ENCODE data around the gene PLD1.

PLD1 gene

DNA sequence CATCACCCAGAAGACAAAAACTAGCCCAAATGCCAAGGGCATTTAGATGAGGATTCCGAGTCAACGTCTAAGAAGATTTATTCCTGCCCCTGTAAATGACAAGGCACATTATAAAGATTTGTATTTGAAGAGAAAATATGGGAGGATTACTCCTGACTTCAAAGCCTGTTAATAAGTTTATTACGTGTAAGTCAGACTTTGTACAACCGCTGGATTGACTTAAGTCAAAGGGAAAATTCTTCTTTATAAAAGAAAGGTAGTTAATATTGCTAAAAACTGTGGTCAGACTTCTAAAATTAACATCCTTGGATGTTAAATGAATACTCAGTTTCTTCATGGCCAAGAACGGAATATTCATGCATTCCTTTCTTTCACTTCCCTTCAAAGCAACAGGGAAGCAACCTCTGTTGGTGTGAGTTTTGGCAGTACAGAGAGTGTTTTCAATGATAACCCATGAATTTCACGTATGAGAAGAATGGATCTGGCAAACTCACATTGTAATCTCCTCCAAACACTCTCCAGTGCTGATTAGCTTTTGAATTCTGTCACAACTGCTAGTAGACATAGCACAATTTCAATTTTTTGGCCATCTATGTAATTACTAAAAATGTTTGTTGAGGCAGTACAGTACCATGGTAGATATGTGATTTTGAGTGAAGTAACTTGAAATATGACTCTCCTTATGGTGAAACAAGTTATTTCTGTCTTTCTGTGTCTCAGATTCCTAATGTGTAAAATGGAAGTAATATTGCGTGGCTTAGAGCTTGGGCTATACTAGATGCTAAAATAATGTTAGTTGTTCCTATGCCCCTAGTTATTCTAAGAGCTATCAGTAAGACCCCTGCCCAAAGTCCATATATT is 62.0 kb downstream of the PLD1 start:
- TF ChIP-seq SIN3A (IDR thresholded peaks at IDR 0.05; ENCODE audit: borderline replicate concordance, insufficient read depth, low read length) (no peak), FOXP2 (optimal IDR thresholded peaks at IDR 0.05; ENCODE audit: borderline replicate concordance, extremely low read depth, extremely low read length, insufficient read depth) (no peak), POLR2AphosphoS5 (IDR thresholded peaks at IDR 0.05; ENCODE audit: low read depth, low read length) (no peak), TAF1 (IDR thresholded peaks at IDR 0.05; ENCODE audit: borderline replicate concordance, insufficient read depth, low read length) (no peak)
- TF ChIP-seq, protein P1, sequence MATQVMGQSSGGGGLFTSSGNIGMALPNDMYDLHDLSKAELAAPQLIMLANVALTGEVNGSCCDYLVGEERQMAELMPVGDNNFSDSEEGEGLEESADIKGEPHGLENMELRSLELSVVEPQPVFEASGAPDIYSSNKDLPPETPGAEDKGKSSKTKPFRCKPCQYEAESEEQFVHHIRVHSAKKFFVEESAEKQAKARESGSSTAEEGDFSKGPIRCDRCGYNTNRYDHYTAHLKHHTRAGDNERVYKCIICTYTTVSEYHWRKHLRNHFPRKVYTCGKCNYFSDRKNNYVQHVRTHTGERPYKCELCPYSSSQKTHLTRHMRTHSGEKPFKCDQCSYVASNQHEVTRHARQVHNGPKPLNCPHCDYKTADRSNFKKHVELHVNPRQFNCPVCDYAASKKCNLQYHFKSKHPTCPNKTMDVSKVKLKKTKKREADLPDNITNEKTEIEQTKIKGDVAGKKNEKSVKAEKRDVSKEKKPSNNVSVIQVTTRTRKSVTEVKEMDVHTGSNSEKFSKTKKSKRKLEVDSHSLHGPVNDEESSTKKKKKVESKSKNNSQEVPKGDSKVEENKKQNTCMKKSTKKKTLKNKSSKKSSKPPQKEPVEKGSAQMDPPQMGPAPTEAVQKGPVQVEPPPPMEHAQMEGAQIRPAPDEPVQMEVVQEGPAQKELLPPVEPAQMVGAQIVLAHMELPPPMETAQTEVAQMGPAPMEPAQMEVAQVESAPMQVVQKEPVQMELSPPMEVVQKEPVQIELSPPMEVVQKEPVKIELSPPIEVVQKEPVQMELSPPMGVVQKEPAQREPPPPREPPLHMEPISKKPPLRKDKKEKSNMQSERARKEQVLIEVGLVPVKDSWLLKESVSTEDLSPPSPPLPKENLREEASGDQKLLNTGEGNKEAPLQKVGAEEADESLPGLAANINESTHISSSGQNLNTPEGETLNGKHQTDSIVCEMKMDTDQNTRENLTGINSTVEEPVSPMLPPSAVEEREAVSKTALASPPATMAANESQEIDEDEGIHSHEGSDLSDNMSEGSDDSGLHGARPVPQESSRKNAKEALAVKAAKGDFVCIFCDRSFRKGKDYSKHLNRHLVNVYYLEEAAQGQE (IDR thresholded peaks at IDR 0.05; ENCODE audit: insufficient read depth in 1 of 2, low read depth in 2 of 2, low read length in 2 of 2) = no peak

GRCh38 chr3:171747223-171747920 is 62.9 kb downstream of the PLD1 start:
- TF ChIP-seq TAF1 (IDR thresholded peaks at IDR 0.05; ENCODE audit: borderline replicate concordance, insufficient read depth, low read length) (no peak), POLR2AphosphoS5 (IDR thresholded peaks at IDR 0.05; ENCODE audit: low read depth, low read length) (no peak), FOXP2 (optimal IDR thresholded peaks at IDR 0.05; ENCODE audit: borderline replicate concordance, extremely low read depth, extremely low read length, insufficient read depth) (no peak), SIN3A (IDR thresholded peaks at IDR 0.05; ENCODE audit: borderline replicate concordance, insufficient read depth, low read length) (no peak)
- TF ChIP-seq, protein P1 (IDR thresholded peaks at IDR 0.05; ENCODE audit: insufficient read depth in 1 of 2, low read depth in 2 of 2, low read length in 2 of 2) = no peak

GRCh38 chr3:171745577-171746319 is 64.5 kb downstream of the PLD1 start:
- no peak for TF ChIP-seq FOXP2 (optimal IDR thresholded peaks at IDR 0.05; ENCODE audit: borderline replicate concordance, extremely low read depth, extremely low read length, insufficient read depth)
- TF ChIP-seq SIN3A (IDR thresholded peaks at IDR 0.05; ENCODE audit: borderline replicate concordance, insufficient read depth, low read length) = no peak
- TF ChIP-seq POLR2AphosphoS5 (IDR thresholded peaks at IDR 0.05; ENCODE audit: low read depth, low read length) = no peak
- no peak for TF ChIP-seq TAF1 (IDR thresholded peaks at IDR 0.05; ENCODE audit: borderline replicate concordance, insufficient read depth, low read length)
- TF ChIP-seq, protein P1 (IDR thresholded peaks at IDR 0.05; ENCODE audit: insufficient read depth in 1 of 2, low read depth in 2 of 2, low read length in 2 of 2) = no peak

- TF ChIP-seq, protein P1 (IDR thresholded peaks at IDR 0.05; ENCODE audit: insufficient read depth in 1 of 2, low read depth in 2 of 2, low read length in 2 of 2) = no peak
- no peak for TF ChIP-seq TAF1 (IDR thresholded peaks at IDR 0.05; ENCODE audit: borderline replicate concordance, insufficient read depth, low read length)
- no peak for TF ChIP-seq FOXP2 (optimal IDR thresholded peaks at IDR 0.05; ENCODE audit: borderline replicate concordance, extremely low read depth, extremely low read length, insufficient read depth)
- TF ChIP-seq POLR2AphosphoS5 (IDR thresholded peaks at IDR 0.05; ENCODE audit: low read depth, low read length) = no peak
- no peak for TF ChIP-seq SIN3A (IDR thresholded peaks at IDR 0.05; ENCODE audit: borderline replicate concordance, insufficient read depth, low read length)
Measured at GRCh38 chr3:171744158-171744741, 66.0 kb downstream of the PLD1 start.
